Measurements from ENCODE around the gene IL17D. TPM values are rescaled to one million over a fixed set of nuclear protein-coding genes. Genes with fewer than 3 reads are reported as not detected.

IL17D gene
- polyA plus RNA-seq, 1 experiment: 0.48 TPM

DNA sequence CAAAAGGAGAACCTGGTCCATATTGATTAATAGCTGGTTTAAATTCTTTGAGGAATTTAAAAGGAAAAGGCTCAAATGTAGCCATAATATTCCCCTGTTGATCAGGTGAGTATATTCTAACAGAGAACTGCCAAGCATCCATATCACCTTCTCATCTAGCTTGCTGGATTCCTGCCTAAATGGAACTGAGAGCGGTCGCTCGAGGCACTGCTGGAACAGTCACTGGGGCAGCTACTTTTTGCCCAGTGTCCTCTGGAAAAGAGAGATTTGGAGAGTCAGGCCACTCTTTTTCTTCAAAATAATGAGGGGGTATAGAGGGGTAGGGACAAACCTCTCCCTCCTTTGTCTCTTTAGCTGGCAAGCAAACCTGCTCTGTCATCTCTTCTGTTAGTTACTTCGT lies 19.5 kb upstream of the IL17D start:
- DNase-seq (ENCODE audit: low read depth): no peak
- no peaks in the 10 kb centered on the region for H3K36me3 ChIP-seq (ENCODE audit: control insufficient read depth, insufficient read depth, low read length)
- H3K27me3 ChIP-seq (ENCODE audit: control insufficient read depth, insufficient read depth, low read length): no peaks in the 10 kb centered on the region
- TF ChIP-seq, protein P1, sequence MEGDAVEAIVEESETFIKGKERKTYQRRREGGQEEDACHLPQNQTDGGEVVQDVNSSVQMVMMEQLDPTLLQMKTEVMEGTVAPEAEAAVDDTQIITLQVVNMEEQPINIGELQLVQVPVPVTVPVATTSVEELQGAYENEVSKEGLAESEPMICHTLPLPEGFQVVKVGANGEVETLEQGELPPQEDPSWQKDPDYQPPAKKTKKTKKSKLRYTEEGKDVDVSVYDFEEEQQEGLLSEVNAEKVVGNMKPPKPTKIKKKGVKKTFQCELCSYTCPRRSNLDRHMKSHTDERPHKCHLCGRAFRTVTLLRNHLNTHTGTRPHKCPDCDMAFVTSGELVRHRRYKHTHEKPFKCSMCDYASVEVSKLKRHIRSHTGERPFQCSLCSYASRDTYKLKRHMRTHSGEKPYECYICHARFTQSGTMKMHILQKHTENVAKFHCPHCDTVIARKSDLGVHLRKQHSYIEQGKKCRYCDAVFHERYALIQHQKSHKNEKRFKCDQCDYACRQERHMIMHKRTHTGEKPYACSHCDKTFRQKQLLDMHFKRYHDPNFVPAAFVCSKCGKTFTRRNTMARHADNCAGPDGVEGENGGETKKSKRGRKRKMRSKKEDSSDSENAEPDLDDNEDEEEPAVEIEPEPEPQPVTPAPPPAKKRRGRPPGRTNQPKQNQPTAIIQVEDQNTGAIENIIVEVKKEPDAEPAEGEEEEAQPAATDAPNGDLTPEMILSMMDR (IDR thresholded peaks at IDR 0.05; ENCODE audit: insufficient read depth, low read depth, low read length): no peak
- CTCF ChIA-PET: interaction anchor here (0.8 kb wide), 1 partner anchor 47 kb away, joined by 3 read pairs; no protein-coding TSS in a partner anchor
- H3K4me3 ChIP-seq (ENCODE audit: low read depth, low read length): no peak overlapping the region
- POLR2A ChIA-PET: no interaction called here

DNA sequence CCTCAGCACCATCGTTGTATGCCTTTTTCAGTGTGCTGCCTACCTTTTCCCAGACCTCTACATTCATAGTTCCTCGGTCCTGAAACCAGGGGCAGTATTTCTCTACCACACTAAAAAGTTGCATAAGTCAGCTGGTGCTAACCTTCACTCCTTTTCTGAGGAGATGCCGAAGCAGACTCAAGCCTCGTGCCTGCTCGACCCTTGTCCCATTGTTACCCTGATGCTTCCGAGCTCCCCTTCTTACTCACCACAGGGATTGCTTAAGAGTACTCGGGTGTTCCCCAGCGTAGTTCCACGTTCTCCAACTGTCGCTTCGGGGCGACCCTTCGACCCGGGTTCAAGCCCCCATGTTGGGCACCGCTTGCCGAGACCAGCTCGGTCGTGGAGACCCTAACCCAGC lies 19.0 kb upstream of the IL17D start:
- DNase-seq (ENCODE audit: low read depth): no peak
- Histone ChIP-seq H3K4me3 (ENCODE audit: low read depth, low read length) (no peak overlapping the region), H3K27me3 (ENCODE audit: control insufficient read depth, insufficient read depth, low read length) (no peaks in the 10 kb centered on the region), H3K36me3 (ENCODE audit: control insufficient read depth, insufficient read depth, low read length) (no peaks in the 10 kb centered on the region)
- POLR2A ChIA-PET: no interaction called here
- CTCF ChIA-PET: interaction anchor here (0.8 kb wide), 1 partner anchor 46 kb away, joined by 3 read pairs; no protein-coding TSS in a partner anchor
- TF ChIP-seq, protein P1 (IDR thresholded peaks at IDR 0.05; ENCODE audit: insufficient read depth, low read depth, low read length): no peak

DNA sequence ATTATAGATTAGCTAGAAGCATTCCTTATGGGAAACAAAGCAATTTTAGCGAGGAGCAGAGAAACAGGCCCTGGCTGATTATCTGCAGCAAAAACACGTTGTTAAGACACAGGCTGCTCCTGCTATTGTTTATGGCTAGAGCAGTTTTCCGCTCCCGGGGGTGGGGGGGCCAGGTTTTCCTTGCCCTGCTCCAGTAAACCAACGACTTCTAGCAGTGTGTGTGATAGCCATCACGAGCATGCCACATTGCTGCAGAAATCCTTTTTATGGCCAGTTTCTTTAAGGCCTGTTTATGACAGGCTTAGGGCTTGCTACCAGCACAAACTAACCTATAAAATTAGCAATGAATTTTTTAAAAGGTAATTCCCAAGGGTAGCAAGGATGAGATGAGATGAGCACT lies 18.4 kb upstream of the IL17D start:
- no peaks in the 10 kb centered on the region for H3K36me3 ChIP-seq (ENCODE audit: control insufficient read depth, insufficient read depth, low read length)
- no peak overlapping the region for H3K4me3 ChIP-seq (ENCODE audit: low read depth, low read length)
- TF ChIP-seq, protein P1 (IDR thresholded peaks at IDR 0.05; ENCODE audit: insufficient read depth, low read depth, low read length): no peak
- no peak for DNase-seq (ENCODE audit: low read depth)
- H3K27me3 ChIP-seq (ENCODE audit: control insufficient read depth, insufficient read depth, low read length): no peaks in the 10 kb centered on the region
- POLR2A ChIA-PET: no interaction called here
- CTCF ChIA-PET: interaction anchor here (0.8 kb wide), 1 partner anchor 46 kb away, joined by 3 read pairs; no protein-coding TSS in a partner anchor

DNA sequence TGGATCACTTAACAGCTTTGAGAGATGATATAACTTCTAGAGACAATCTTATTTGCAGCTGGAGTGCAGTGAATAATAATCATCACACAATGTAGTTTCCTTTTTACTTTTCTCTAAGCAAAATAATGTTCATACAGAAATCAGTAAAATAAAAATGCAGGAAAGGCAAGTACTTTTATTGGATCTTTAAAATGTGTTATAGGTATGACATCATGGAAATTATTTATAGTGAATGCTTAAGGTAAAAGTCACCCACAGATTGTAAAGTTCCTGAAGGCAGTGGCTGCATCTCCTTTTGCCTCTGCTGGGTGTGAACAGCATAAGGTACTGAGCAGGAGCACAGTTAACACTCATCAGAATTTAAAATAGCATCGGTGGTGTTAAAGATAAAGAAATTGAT lies 17.3 kb upstream of the IL17D start:
- no peak for DNase-seq (ENCODE audit: low read depth)
- Histone ChIP-seq H3K27me3 (ENCODE audit: control insufficient read depth, insufficient read depth, low read length) (no peaks in the 10 kb centered on the region), H3K4me3 (ENCODE audit: low read depth, low read length) (no peak overlapping the region), H3K36me3 (ENCODE audit: control insufficient read depth, insufficient read depth, low read length) (no peaks in the 10 kb centered on the region)
- ChIA-PET CTCF (no interaction called here), POLR2A (no interaction called here)
- TF ChIP-seq, protein P1 (IDR thresholded peaks at IDR 0.05; ENCODE audit: insufficient read depth, low read depth, low read length): no peak

DNA sequence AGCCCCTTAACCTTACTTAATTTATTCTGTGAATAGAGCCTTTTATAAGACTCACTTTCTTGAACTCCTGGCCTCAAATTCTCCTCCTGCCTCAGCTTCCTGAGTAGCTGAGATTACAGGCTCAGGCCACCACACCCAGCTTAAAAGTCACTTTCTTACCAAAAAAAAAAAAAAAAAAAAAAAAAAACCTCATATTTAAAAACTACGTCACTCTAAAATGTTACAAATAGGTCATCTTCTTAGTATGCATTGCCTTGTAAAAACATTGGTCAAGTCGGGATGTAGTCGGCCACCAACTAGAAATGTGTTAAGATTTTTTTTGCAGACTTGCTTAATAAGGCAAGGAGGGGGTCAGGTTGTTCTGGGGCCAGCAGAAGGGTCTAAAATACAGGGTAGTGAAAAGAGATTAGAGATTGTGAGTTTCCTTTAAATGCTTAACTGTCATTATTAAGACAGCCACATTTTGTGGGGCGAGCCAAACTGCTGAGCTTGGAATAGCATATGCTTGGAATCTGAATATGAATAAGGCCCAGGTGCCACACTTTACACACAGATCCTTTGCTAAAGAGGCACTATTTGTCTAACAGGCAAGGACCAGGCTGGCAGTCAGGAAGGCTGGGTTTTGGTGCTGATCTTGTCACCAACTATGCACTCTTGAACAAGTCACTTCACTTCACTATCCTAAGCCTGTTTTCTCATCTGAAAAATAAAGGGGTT lies 16.5 kb upstream of the IL17D start:
- Histone ChIP-seq H3K27me3 (ENCODE audit: control insufficient read depth, insufficient read depth, low read length) (no peaks in the 10 kb centered on the region), H3K36me3 (ENCODE audit: control insufficient read depth, insufficient read depth, low read length) (no peaks in the 10 kb centered on the region), H3K4me3 (ENCODE audit: low read depth, low read length) (no peak overlapping the region)
- TF ChIP-seq, protein P1 (IDR thresholded peaks at IDR 0.05; ENCODE audit: insufficient read depth, low read depth, low read length): no peak
- CTCF ChIA-PET: no interaction called here
- no peak for DNase-seq (ENCODE audit: low read depth)
- POLR2A ChIA-PET: no interaction called here
